Measurements from ENCODE around the gene NME3.

Gene NME3

GRCh38 chr16:1793578-1794220 is 22.4 kb upstream of the NME3 start, which contains the start of gene IGFALS:
IGFALS (minus strand) TSS chr16:1793705; CDS start chr16:1793652, 53 bp downstream.
- no peak for DNase-seq (ENCODE audit: low read depth)

GRCh38 chr16:1792836-1793577 is 21.7 kb upstream of the NME3 start:
- no peak for DNase-seq (ENCODE audit: low read depth)

- no peak for DNase-seq (ENCODE audit: low read depth)
These were observed 20.8 kb upstream of the NME3 start for GRCh38 chr16:1791943-1792812.

- DNase-seq (ENCODE audit: low read depth) = no peak
These were observed 20.1 kb upstream of the NME3 start for GRCh38 chr16:1791256-1791942.

GRCh38 chr16:1790611-1791255 is 19.4 kb upstream of the NME3 start:
- DNase-seq (ENCODE audit: low read depth) = no peak

- no peak for DNase-seq (ENCODE audit: low read depth)
These were observed 18.9 kb upstream of the NME3 start for GRCh38 chr16:1790261-1790610.

GRCh38 chr16:1789643-1790045 is 18.3 kb upstream of the NME3 start:
- no peak for DNase-seq (ENCODE audit: low read depth)

- no peak for DNase-seq (ENCODE audit: low read depth)
These were observed 17.4 kb upstream of the NME3 start for GRCh38 chr16:1788708-1789100.

- DNase-seq (ENCODE audit: low read depth) = no peak
These were observed 16.9 kb upstream of the NME3 start for GRCh38 chr16:1788095-1788707.

- no peak for DNase-seq (ENCODE audit: low read depth)
These were observed 16.2 kb upstream of the NME3 start for GRCh38 chr16:1787322-1788094.

- DNase-seq (ENCODE audit: low read depth) = no peak
These were observed 15.6 kb upstream of the NME3 start for GRCh38 chr16:1787056-1787321.

GRCh38 chr16:1786242-1787055 is 15.1 kb upstream of the NME3 start:
- no peak for DNase-seq (ENCODE audit: low read depth)

- DNase-seq (ENCODE audit: low read depth) = no peak
These were observed 14.5 kb upstream of the NME3 start for GRCh38 chr16:1785846-1786170.

GRCh38 chr16:1784977-1785845 is 13.9 kb upstream of the NME3 start:
- DNase-seq (ENCODE audit: low read depth) = no peak

- DNase-seq (ENCODE audit: low read depth) = peak; percentile 98
These were observed 11.3 kb upstream of the NME3 start, which contains the start of the genes NUBP2 and SPSB3 for GRCh38 chr16:1782408-1783264. NUBP2 (plus strand) TSS chr16:1782960; CDS start chr16:1783021, 61 bp downstream. SPSB3 (minus strand) TSS chr16:1782571; CDS start chr16:1781483, 1,088 bp downstream.

GRCh38 chr16:1781758-1782407 is 10.5 kb upstream of the NME3 start:
- DNase-seq (ENCODE audit: low read depth) = no peak

- no peak for DNase-seq (ENCODE audit: low read depth)
These were observed 9.9 kb upstream of the NME3 start for GRCh38 chr16:1781254-1781653.
